Gastrocnemius medialis (tissue), 4 donors: ENCODE results near the gene PTPN7. TPM values are rescaled to one million over a fixed set of nuclear protein-coding genes. Genes with fewer than 3 reads are reported as not detected.

Source experiments
- ATAC-seq, 2 donors: fragments of 150-250 bp; one replicate each; pipeline ENCODE4 v1.9.1; 2016
- DNase-seq, 2 donors: peaks; one replicate each; pipeline ENCODE4 v3.0.0-alpha.2; 2019
- H3K27ac ChIP-seq, 4 donors: fragments of 200-600 bp; sonication (generic); 1 replicate in 1 of 4; 2 replicates in 3 of 4; pipeline ENCODE4 v1.5.1; 2016 to 2018; ENCODE audit warnings: mild to moderate bottlenecking in 2 of 4, moderate library complexity in 1 of 4
- H3K27me3 ChIP-seq, 3 donors: fragments of 200-600 bp; sonication (generic) in 2 of 3; 1 replicate in 1 of 3; 2 replicates in 2 of 3; pipeline versions ENCODE4 v1.5.1 to v1.6.0; 2016 to 2019; ENCODE audit warnings: mild to moderate bottlenecking in 1 of 3, moderate library complexity in 1 of 3
- H3K36me3 ChIP-seq, 2 donors: fragments of 200-600 bp; sonication (generic) in 1 of 2; one replicate each; pipeline ENCODE4 v1.5.1; 2017 to 2018
- H3K4me1 ChIP-seq, 2 donors: fragments of 200-600 bp; sonication (generic) in 1 of 2; one replicate each; pipeline ENCODE4 v1.5.1; 2016 to 2017; ENCODE audit warnings: mild to moderate bottlenecking in 2 of 2
- H3K4me3 ChIP-seq, 4 donors: fragments of 200-600 bp; sonication (generic) in 3 of 4; 1 replicate in 1 of 4; 2 replicates in 3 of 4; pipeline ENCODE4 v1.5.1; 2016 to 2019; ENCODE audit warnings: mild to moderate bottlenecking in 2 of 4
- H3K9me3 ChIP-seq, 3 donors: fragments of 200-600 bp; sonication (generic) in 2 of 3; 1 replicate in 1 of 3; 2 replicates in 2 of 3; pipeline ENCODE4 v1.5.1; 2016 to 2019
- POLR2A ChIP-seq, 2 donors: fragments of 450-650 bp; IDR thresholded peaks; one replicate each; pipeline ENCODE4 v1.6.1; 2017; ENCODE audit warnings: antibody characterized with exemption in 2 of 2, mild to moderate bottlenecking in 2 of 2, moderate library complexity in 2 of 2
- in situ Hi-C, 4 donors: fragments of 200-750 bp; cut with MboI; loops; one replicate each; pipeline versions ENCODE4 v1.15.0 to v1.8.0; 2017; ENCODE audit warnings: low sequenced_read_pairs in 4 of 4
- intact Hi-C: fragments of 100-400 bp; cut with DNase I; formaldehyde crosslinking; loops from one replicate; pipeline ENCODE4 v1.15.1; 2023; ENCODE audit warnings: low total_unique reads
- total RNA-seq, 4 donors: library from RNA; depleted of rRNA; stranded (reverse); fragments of >200 nt; gene quantifications; one replicate each; pipeline versions ENCODE4 v1.1.0 to v1.2.3, GENCODE V29; 2016
- TF ChIP-seq, protein P1 (sequence below), 5 experiments: fragments of 450-650 bp in 3 of 5; fragments of 200-600 bp in 2 of 5; sonication (generic) in 2 of 5; IDR thresholded peaks in 4 of 5; conservative IDR thresholded peaks in 1 of 5; 1 replicate in 4 of 5; 2 replicates in 1 of 5; pipeline ENCODE4 v1.5.1; 2016 to 2019; ENCODE audit warnings: antibody characterized with exemption in 5 of 5, mild to moderate bottlenecking in 3 of 5, moderate library complexity in 3 of 5

Gene PTPN7
- total RNA-seq, 4 donors from 2014 or later = 0.19 to 0.76 (median 0.49) TPM

DNA sequence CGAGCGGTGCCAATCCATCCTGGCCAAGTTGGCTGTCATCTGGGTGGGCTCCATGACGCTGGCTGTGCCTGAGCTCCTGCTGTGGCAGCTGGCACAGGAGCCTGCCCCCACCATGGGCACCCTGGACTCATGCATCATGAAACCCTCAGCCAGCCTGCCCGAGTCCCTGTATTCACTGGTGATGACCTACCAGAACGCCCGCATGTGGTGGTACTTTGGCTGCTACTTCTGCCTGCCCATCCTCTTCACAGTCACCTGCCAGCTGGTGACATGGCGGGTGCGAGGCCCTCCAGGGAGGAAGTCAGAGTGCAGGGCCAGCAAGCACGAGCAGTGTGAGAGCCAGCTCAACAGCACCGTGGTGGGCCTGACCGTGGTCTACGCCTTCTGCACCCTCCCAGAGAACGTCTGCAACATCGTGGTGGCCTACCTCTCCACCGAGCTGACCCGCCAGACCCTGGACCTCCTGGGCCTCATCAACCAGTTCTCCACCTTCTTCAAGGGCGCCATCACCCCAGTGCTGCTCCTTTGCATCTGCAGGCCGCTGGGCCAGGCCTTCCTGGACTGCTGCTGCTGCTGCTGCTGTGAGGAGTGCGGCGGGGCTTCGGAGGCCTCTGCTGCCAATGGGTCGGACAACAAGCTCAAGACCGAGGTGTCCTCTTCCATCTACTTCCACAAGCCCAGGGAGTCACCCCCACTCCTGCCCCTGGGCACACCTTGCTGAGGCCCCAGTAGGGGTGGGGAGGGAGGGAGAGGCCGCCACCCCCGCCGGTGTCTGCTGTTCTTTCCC is 32.4 kb downstream of the PTPN7 start:
- Histone ChIP-seq H3K4me1 (peaks cover 4 to 13% of the 10 kb centered on the region in 2 donors), H3K9me3 (no peaks in the 10 kb centered on the region), H3K4me3 (no peak overlapping the region), H3K36me3 (peaks cover 0 to 4% of the 10 kb centered on the region in 2 donors), H3K27me3 (no peaks in the 10 kb centered on the region), H3K27ac (no peak overlapping the region)
- TF ChIP-seq POLR2A (IDR thresholded peaks at IDR 0.05) = no peak
- TF ChIP-seq, protein P1, sequence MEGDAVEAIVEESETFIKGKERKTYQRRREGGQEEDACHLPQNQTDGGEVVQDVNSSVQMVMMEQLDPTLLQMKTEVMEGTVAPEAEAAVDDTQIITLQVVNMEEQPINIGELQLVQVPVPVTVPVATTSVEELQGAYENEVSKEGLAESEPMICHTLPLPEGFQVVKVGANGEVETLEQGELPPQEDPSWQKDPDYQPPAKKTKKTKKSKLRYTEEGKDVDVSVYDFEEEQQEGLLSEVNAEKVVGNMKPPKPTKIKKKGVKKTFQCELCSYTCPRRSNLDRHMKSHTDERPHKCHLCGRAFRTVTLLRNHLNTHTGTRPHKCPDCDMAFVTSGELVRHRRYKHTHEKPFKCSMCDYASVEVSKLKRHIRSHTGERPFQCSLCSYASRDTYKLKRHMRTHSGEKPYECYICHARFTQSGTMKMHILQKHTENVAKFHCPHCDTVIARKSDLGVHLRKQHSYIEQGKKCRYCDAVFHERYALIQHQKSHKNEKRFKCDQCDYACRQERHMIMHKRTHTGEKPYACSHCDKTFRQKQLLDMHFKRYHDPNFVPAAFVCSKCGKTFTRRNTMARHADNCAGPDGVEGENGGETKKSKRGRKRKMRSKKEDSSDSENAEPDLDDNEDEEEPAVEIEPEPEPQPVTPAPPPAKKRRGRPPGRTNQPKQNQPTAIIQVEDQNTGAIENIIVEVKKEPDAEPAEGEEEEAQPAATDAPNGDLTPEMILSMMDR (IDR thresholded peaks at IDR 0.05 in 4 of 5, conservative IDR thresholded peaks at IDR 0.05 in 1 of 5) = no peak
- in situ Hi-C loops (loop anchor here in 3 of 4 donors (25.0 kb wide), 1 partner anchor 241 kb away; the partner anchor contains the start of gene SHISA4 (in 3 of the 3)), intact Hi-C loops (no loop called here)
- ATAC-seq = no peak
- no peak for DNase-seq

DNA sequence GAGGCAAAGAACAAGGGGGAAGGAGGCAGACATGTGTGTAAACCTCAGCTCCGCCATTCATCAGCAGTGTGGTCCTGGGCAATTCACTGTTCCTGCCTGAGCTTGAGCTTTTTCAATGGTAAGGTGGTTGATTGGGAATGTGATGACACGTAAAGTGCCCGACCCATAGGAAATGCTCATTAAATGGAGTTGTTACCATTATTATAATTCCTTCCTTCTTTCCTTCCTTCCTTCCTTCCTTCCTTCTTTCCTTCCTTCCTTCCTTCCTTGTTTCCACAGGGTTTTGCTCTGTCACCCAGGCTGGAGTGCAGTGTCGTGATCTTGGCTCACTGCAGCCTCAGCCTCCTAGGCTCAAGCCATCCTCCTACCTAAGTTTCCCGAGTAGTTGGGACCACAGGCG is 33.3 kb downstream of the PTPN7 start:
- no peak overlapping the region for H3K27ac ChIP-seq
- H3K27me3 ChIP-seq = no peaks in the 10 kb centered on the region
- ATAC-seq (no peak), DNase-seq (no peak)
- intact Hi-C loops (no loop called here), in situ Hi-C loops (loop anchor here in 3 of 4 donors (25.0 kb wide), 1 partner anchor 240 kb away; the partner anchor contains the start of gene SHISA4 (in 3 of the 3))
- no peaks in the 10 kb centered on the region for H3K9me3 ChIP-seq
- TF ChIP-seq, protein P1 (IDR thresholded peaks at IDR 0.05 in 4 of 5, conservative IDR thresholded peaks at IDR 0.05 in 1 of 5) = no peak
- no peak for TF ChIP-seq POLR2A (IDR thresholded peaks at IDR 0.05)
- no peak overlapping the region for H3K4me3 ChIP-seq
- no peaks in the 10 kb centered on the region for H3K36me3 ChIP-seq
- peaks cover 0 to 5% of the 10 kb centered on the region in 2 donors for H3K4me1 ChIP-seq

DNA sequence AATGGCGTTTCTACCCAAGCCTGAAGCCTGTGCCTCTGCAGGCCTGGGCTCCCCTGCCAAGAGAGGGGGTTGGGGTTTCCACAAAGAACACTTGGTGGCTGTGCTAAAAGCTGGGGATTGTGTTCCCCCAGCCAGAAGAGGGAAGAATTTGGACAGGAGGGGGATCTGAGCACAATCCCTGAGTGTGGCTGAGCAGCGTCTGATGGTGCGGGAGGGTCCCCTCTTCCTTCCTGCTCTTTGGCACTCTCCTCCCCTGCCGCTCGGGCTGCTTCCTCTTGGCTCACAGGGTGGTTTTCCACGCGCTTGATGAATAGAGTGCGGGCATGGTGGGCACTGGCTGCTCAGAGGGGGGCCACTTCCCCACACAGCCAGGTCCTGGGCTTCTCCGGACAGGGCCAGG is 34.0 kb downstream of the PTPN7 start:
- no peak overlapping the region for H3K27ac ChIP-seq
- no peak for TF ChIP-seq POLR2A (IDR thresholded peaks at IDR 0.05)
- TF ChIP-seq, protein P1 (IDR thresholded peaks at IDR 0.05 in 4 of 5, conservative IDR thresholded peaks at IDR 0.05 in 1 of 5) = no peak
- H3K4me1 ChIP-seq = no peaks in the 10 kb centered on the region
- intact Hi-C loops (no loop called here), in situ Hi-C loops (loop anchor here in 3 of 4 donors (25.0 kb wide), 1 partner anchor 239 kb away; the partner anchor contains the start of gene SHISA4 (in 3 of the 3))
- H3K9me3 ChIP-seq = no peaks in the 10 kb centered on the region
- H3K27me3 ChIP-seq = no peaks in the 10 kb centered on the region
- ATAC-seq (no peak), DNase-seq (no peak)
- H3K36me3 ChIP-seq = no peaks in the 10 kb centered on the region
- H3K4me3 ChIP-seq = no peak overlapping the region

DNA sequence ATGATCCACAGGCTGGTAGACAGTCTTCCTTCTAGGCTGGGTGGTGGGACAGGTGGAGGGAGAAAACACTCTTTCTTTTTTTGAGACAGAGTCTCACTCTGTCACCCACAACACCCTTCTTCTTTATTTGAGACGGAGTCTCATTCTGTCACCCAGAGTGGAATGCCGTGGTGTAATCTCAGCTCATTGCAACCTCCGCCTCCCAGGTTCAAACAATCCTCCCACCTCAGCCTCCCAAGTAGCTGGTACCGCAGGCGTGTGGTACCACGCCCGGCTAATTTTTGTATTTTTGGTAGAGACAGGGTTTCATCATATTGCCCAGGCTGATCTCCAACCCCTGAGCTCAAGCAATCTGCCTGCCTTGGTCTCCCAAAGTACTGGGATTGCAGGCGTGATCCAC is 34.8 kb downstream of the PTPN7 start:
- TF ChIP-seq, protein P1 (IDR thresholded peaks at IDR 0.05 in 4 of 5, conservative IDR thresholded peaks at IDR 0.05 in 1 of 5) = no peak
- no peak for TF ChIP-seq POLR2A (IDR thresholded peaks at IDR 0.05)
- Histone ChIP-seq H3K4me3 (no peak overlapping the region), H3K36me3 (no peaks in the 10 kb centered on the region), H3K27me3 (no peaks in the 10 kb centered on the region), H3K9me3 (no peaks in the 10 kb centered on the region), H3K4me1 (no peaks in the 10 kb centered on the region), H3K27ac (no peak overlapping the region)
- intact Hi-C loops (no loop called here), in situ Hi-C loops (loop anchor here in 3 of 4 donors (25.0 kb wide), 1 partner anchor 238 kb away; the partner anchor contains the start of gene SHISA4 (in 3 of the 3))
- DNase-seq (no peak), ATAC-seq (no peak)
